ENCODE results near the gene APOH.
A peak's percentile ranks its signal among the peaks of the same experiment; 100 is the strongest.

The APOH gene

GRCh38 chr17:66233023-66233753 lies 4.0 kb upstream of the APOH start:
- no peak for DNase-seq

- no peak for DNase-seq
Observed at GRCh38 chr17:66230922-66231591, 1.8 kb upstream of the APOH start.

- no peak for DNase-seq
Observed at GRCh38 chr17:66229783-66230538, 746 bp upstream of the APOH start.

GRCh38 chr17:66227212-66228045 lies 1.8 kb downstream of the APOH start:
- no peak for DNase-seq

GRCh38 chr17:66222798-66223350 lies 6.3 kb downstream of the APOH start:
- no peak for DNase-seq

GRCh38 chr17:66221755-66222530 lies 7.3 kb downstream of the APOH start:
- DNase-seq = no peak

- DNase-seq = no peak
Observed at GRCh38 chr17:66221343-66221742, 7.9 kb downstream of the APOH start.

DNA sequence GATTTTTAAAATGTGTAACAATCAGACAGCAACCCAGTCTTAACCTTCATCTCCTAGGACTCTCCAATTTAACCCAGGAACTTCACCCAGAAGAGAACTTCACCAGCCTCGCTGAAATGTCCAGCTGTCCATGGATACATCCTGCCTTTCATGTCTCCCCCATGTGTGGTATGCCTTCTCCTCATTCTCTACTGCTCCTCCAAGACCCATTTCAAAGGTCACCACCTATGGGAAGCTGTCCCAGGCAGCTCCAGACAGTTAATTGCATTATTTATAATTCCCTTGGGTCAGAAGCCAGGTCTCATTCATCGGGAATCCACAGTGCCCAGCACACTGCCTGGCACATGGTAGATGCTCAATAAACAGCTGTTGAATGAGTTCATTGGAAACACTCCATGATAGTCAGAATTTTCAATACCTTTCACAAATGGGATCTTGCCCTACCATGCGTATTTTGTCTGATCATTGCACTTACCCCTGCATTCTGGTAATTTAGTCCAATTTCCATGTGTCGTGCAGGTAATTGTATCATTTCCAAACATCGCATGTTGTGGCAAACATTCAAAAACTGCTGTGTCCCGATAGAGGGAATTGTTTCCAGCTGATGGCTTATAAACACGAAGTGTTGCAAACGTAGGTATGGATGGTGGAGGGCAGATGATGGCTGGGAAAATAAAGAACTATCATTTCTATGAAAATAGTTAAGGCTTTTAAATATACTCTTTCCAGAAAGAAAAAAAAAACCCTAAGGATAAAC lies 9.0 kb downstream of the APOH start:
- no peak for DNase-seq

GRCh38 chr17:66215529-66215911 lies 13.7 kb downstream of the APOH start:
- DNase-seq = no peak

GRCh38 chr17:66214884-66215528 lies 14.2 kb downstream of the APOH start:
- DNase-seq = no peak

GRCh38 chr17:66211047-66211810 lies 18.0 kb downstream of the APOH start:
- DNase-seq = no peak

GRCh38 chr17:66210208-66210574 lies 19.0 kb downstream of the APOH start:
- DNase-seq = no peak

DNA sequence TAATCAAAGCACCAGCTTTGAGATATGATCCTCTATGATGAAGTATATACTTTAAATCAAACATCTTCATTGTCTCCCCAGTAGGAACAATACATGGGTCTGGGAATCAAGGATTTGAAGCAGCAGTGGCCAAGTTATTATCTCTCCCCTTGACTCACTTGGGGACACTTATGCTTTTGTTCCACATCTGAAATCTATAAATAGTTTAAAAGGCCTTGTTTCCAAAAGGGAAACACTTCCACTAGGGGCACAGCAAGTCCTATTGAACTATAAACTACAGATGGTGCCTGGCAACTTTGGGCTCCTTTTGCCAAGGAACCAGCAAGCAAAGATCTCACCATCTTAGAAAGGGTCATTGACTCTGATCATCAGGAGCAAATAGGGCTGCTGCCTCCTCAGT lies 21.3 kb downstream of the APOH start:
- DNase-seq = no peak

DNA sequence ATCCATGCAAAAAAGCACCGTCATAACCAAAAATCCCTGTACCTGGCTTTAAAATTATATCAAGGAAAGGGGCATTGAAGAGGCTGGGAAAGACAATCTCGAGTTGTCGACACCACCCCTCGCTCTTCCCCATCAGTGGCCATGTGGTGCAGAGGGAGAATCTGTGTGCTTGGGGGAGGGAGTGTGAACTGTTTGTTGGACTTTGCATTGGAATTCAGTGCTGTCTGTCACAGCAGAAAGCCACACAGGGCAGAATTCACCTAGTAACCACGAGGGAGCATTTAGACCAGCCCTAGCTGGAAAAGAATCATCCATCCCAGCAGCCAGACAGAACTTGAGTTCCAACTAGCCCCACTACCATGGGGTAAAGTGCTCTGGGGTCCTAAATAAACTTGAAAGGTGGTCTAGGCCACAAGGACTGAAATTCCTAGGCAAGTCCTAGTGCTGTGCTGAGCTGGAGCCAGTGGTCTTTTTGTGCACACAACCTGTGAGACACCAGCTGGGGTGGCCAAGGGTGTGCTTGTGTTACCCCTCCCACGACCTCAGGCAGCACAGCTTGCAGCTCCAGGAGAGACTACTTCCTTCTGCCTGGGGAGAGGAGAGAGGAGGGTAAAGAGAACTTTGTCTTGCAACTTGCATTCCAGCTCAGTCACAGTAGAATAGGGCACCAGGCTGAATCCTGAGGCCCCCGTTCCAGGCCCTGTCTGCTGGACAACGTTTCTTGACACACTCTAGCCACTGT lies 25.8 kb downstream of the APOH start:
- DNase-seq = no peak

- DNase-seq = peak; percentile 46 to 64 (median 57)
Observed at GRCh38 chr17:66200685-66201092, 28.5 kb downstream of the APOH start.

GRCh38 chr17:66198242-66198641 lies 31.0 kb downstream of the APOH start:
- no peak for DNase-seq

DNA sequence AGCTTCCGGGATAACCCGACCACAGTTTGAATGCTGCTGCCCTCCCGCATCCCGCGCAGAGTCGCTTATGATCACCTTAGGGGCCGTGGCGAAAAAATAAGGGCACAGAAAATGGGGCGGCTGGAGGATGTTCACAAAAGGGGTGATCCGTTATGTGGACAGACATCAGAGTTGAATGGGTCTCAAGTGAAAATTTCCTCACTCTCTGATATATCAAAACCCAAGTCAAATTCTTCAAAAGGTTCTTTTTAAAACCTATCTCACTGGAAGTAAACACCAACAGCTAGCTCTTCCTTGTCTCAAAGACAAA lies 36.9 kb downstream of the APOH start:
- peak in 1 of 3 donors; percentile 18 for DNase-seq

DNA sequence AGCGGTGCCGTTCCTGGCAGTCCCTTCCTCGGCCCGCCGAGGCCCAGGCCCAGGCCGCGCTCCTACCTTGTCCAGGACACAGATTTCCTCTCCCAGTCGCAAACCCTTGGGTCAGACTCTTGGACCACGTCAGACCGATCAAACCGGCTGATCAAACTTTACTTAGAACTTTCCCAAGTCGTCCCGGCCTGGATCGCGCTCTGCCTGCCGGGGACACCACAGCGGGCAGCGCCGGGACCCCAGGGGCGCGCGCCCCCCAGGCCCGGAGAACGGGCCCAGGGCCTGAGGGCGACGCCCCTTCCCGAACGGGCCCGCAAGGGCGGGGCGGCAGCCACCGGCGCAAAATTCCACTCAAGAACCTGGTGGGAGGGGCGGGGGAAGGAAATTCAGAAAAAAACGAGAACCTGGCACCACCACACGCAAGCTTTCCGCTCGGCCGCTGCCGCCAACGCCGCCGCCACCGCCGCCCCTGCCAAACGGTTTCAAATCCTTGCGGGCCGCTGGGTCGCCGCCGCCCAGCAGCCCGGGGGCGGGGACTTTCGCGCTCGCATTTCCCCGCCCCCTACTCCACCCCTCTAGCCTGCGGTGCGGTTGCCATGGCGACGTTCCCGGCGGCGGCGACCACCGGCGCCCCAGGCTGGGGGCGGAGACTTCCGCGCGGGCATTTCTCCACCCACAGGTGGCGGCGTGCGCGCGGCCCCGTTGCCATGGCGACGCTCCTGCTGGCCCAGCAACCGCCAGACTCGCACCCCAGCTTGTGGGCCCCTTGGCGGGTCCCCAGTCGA lies 37.4 kb downstream of the APOH start, which contains the start of gene CEP112:
Gene CEP112 (minus strand): TSS at position 541 of the 785 bp plus-strand sequence.
- peak; percentile 59 to 85 (median 79) for DNase-seq
